ENCODE data around the gene TOGARAM2. TPM values are rescaled to one million over a fixed set of nuclear protein-coding genes. Genes with fewer than 3 reads are reported as not detected.

The TOGARAM2 gene
- total RNA-seq, 2 donors from 2014 or later: 0.86 to 4.2 TPM

DNA sequence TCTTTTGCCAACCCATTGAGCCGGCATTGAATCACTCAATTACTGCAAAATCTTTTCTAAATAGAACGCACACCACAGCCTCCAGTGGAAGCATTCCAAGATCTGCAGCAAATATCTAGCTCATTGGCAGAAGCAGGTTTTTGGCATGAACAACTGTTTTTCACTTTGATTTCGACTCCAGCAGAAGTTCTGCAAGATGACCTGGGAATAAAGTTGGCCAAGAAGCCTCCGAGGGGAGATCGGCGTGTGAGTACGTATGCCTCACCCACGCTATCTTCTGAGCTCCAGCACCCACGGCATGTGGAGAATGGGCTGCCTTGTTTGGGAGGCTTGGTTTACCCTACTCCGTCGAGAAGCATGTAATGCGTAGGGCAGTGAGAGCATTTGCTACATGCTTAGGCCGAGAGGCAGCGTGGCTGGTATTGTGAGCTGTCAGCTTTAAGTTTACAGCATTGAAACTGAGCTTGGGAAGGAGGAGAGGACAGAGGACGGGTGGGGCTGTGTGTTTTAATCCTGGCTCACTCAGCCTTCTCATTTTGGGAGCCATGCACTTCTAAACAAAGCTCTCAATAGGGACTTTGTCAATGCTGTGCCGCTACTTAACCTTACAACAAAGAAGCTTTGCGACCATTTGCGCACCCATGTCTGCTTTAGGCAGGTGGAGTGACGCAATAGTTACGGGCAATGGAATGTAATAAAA is 82.7 kb downstream of the TOGARAM2 start:
- Mint-ChIP-seq H3K36me3 (ENCODE audit: low read depth) (no peaks in the 10 kb centered on the region), H3K4me3 (no peak overlapping the region), H3K27ac (no peak overlapping the region), H3K27me3 (ENCODE audit: insufficient read depth) (peaks cover 2% of the 10 kb centered on the region), H3K9me3 (no peaks in the 10 kb centered on the region), H3K4me1 (peaks cover 28% of the 10 kb centered on the region)
- Histone ChIP-seq H3K27ac (ENCODE audit: low read depth, low read length) (peak overlapping the region; percentile 6), H3K4me1 (ENCODE audit: control insufficient read depth, insufficient read depth, low read length) (peaks cover 3% of the 10 kb centered on the region), H3K9ac (ENCODE audit: extremely low read depth, low read length, poor library complexity, severe bottlenecking) (no peak overlapping the region), H3K36me3 (ENCODE audit: control insufficient read depth, insufficient read depth, low read length) (no peaks in the 10 kb centered on the region), H3K4me3 (ENCODE audit: low read length) (no peak overlapping the region), H3K27me3 (ENCODE audit: control insufficient read depth, insufficient read depth, low read length, poor library complexity, severe bottlenecking) (no peaks in the 10 kb centered on the region), H3K9me3 (ENCODE audit: control insufficient read depth, low read length) (no peaks in the 10 kb centered on the region)
- no peak for DNase-seq
- 90 to 92% methylated on average over 15 to 20 of the region's 20 CpGs for WGBS, 2 experiments (ENCODE audit: insufficient coverage in 1 of 2, insufficient read length in 1 of 2)
- TF ChIP-seq, protein P1, sequence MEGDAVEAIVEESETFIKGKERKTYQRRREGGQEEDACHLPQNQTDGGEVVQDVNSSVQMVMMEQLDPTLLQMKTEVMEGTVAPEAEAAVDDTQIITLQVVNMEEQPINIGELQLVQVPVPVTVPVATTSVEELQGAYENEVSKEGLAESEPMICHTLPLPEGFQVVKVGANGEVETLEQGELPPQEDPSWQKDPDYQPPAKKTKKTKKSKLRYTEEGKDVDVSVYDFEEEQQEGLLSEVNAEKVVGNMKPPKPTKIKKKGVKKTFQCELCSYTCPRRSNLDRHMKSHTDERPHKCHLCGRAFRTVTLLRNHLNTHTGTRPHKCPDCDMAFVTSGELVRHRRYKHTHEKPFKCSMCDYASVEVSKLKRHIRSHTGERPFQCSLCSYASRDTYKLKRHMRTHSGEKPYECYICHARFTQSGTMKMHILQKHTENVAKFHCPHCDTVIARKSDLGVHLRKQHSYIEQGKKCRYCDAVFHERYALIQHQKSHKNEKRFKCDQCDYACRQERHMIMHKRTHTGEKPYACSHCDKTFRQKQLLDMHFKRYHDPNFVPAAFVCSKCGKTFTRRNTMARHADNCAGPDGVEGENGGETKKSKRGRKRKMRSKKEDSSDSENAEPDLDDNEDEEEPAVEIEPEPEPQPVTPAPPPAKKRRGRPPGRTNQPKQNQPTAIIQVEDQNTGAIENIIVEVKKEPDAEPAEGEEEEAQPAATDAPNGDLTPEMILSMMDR (conservative IDR thresholded peaks at IDR 0.05): no peak

- Histone ChIP-seq H3K27ac (ENCODE audit: low read depth, low read length) (no peak overlapping the region), H3K4me1 (ENCODE audit: control insufficient read depth, insufficient read depth, low read length) (peaks cover 3% of the 10 kb centered on the region), H3K27me3 (ENCODE audit: control insufficient read depth, insufficient read depth, low read length, poor library complexity, severe bottlenecking) (no peaks in the 10 kb centered on the region), H3K9me3 (ENCODE audit: control insufficient read depth, low read length) (no peaks in the 10 kb centered on the region), H3K4me3 (ENCODE audit: low read length) (no peak overlapping the region), H3K36me3 (ENCODE audit: control insufficient read depth, insufficient read depth, low read length) (no peaks in the 10 kb centered on the region), H3K9ac (ENCODE audit: extremely low read depth, low read length, poor library complexity, severe bottlenecking) (no peak overlapping the region)
- Mint-ChIP-seq H3K4me3 (no peak overlapping the region), H3K9me3 (no peaks in the 10 kb centered on the region), H3K4me1 (peaks cover 28% of the 10 kb centered on the region), H3K27ac (no peak overlapping the region), H3K36me3 (ENCODE audit: low read depth) (no peaks in the 10 kb centered on the region), H3K27me3 (ENCODE audit: insufficient read depth) (peaks cover 2% of the 10 kb centered on the region)
- no peak for DNase-seq
- TF ChIP-seq, protein P1 (conservative IDR thresholded peaks at IDR 0.05): no peak
- 91 to 100% methylated on average over 2 to 4 of the region's 4 CpGs for WGBS, 2 experiments (ENCODE audit: insufficient coverage in 1 of 2, insufficient read length in 1 of 2)
Measured at GRCh38 chr2:29064346-29064715, 83.2 kb downstream of the TOGARAM2 start.

GRCh38 chr2:29064746-29065067 is 83.6 kb downstream of the TOGARAM2 start:
- Histone ChIP-seq H3K27me3 (ENCODE audit: control insufficient read depth, insufficient read depth, low read length, poor library complexity, severe bottlenecking) (no peaks in the 10 kb centered on the region), H3K9ac (ENCODE audit: extremely low read depth, low read length, poor library complexity, severe bottlenecking) (no peak overlapping the region), H3K9me3 (ENCODE audit: control insufficient read depth, low read length) (no peaks in the 10 kb centered on the region), H3K4me3 (ENCODE audit: low read length) (no peak overlapping the region), H3K4me1 (ENCODE audit: control insufficient read depth, insufficient read depth, low read length) (peaks cover 3% of the 10 kb centered on the region), H3K36me3 (ENCODE audit: control insufficient read depth, insufficient read depth, low read length) (no peaks in the 10 kb centered on the region), H3K27ac (ENCODE audit: low read depth, low read length) (no peak overlapping the region)
- WGBS, 2 experiments (ENCODE audit: insufficient coverage in 1 of 2, insufficient read length in 1 of 2): 85 to 94% methylated on average over 9 to 11 of the region's 11 CpGs
- no peaks in the 10 kb centered on the region for H3K36me3 Mint-ChIP-seq (ENCODE audit: low read depth)
- TF ChIP-seq, protein P1 (conservative IDR thresholded peaks at IDR 0.05): no peak
- no peak for DNase-seq
- no peaks in the 10 kb centered on the region for H3K9me3 Mint-ChIP-seq
- H3K4me1 Mint-ChIP-seq: peaks cover 28% of the 10 kb centered on the region
- H3K4me3 Mint-ChIP-seq: no peak overlapping the region
- H3K27me3 Mint-ChIP-seq (ENCODE audit: insufficient read depth): peaks cover 2% of the 10 kb centered on the region
- H3K27ac Mint-ChIP-seq: no peak overlapping the region

Measured in endodermal cell (in vitro differentiated cells).